ENCODE measurements around the gene AP1S3.

The AP1S3 gene

DNA sequence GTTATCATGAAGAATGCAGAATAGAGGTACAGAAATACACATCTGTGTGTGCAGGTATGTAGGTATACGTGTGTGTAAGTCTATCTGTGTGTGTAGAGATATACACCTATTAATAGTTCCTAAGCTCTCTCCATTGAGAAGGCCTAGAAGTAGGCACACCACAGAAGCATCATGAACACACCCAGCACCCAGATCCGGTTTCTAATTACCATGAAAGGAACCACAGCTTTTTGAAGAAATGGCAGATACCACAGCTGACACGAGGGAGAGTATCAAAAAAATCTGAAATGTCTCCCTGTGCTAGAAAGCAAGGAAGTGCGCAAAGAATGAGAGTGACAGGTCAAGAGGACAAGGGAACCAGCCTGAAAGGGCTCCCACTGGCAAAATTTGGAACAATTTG lies 27.7 kb upstream of the AP1S3 start:
- in situ Hi-C loops (cut with MboI; ENCODE audit: low pct_unique_long_range_greater_than_20kb, low sequenced_read_pairs, unreplicated experiment), result no loop called here
- DNase-seq (ENCODE audit: low spot score), result no peak
- TF ChIP-seq, protein P1, sequence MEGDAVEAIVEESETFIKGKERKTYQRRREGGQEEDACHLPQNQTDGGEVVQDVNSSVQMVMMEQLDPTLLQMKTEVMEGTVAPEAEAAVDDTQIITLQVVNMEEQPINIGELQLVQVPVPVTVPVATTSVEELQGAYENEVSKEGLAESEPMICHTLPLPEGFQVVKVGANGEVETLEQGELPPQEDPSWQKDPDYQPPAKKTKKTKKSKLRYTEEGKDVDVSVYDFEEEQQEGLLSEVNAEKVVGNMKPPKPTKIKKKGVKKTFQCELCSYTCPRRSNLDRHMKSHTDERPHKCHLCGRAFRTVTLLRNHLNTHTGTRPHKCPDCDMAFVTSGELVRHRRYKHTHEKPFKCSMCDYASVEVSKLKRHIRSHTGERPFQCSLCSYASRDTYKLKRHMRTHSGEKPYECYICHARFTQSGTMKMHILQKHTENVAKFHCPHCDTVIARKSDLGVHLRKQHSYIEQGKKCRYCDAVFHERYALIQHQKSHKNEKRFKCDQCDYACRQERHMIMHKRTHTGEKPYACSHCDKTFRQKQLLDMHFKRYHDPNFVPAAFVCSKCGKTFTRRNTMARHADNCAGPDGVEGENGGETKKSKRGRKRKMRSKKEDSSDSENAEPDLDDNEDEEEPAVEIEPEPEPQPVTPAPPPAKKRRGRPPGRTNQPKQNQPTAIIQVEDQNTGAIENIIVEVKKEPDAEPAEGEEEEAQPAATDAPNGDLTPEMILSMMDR (IDR thresholded peaks at IDR 0.05; ENCODE audit: extremely low read depth, insufficient read depth, missing control alignments), result no peak

- DNase-seq (ENCODE audit: low spot score), result no peak
- TF ChIP-seq, protein P1 (IDR thresholded peaks at IDR 0.05; ENCODE audit: extremely low read depth, insufficient read depth, missing control alignments), result no peak
- in situ Hi-C loops (cut with MboI; ENCODE audit: low pct_unique_long_range_greater_than_20kb, low sequenced_read_pairs, unreplicated experiment), result no loop called here
Observed at GRCh38 chr2:223863491-223863890, 26.1 kb upstream of the AP1S3 start.

DNA sequence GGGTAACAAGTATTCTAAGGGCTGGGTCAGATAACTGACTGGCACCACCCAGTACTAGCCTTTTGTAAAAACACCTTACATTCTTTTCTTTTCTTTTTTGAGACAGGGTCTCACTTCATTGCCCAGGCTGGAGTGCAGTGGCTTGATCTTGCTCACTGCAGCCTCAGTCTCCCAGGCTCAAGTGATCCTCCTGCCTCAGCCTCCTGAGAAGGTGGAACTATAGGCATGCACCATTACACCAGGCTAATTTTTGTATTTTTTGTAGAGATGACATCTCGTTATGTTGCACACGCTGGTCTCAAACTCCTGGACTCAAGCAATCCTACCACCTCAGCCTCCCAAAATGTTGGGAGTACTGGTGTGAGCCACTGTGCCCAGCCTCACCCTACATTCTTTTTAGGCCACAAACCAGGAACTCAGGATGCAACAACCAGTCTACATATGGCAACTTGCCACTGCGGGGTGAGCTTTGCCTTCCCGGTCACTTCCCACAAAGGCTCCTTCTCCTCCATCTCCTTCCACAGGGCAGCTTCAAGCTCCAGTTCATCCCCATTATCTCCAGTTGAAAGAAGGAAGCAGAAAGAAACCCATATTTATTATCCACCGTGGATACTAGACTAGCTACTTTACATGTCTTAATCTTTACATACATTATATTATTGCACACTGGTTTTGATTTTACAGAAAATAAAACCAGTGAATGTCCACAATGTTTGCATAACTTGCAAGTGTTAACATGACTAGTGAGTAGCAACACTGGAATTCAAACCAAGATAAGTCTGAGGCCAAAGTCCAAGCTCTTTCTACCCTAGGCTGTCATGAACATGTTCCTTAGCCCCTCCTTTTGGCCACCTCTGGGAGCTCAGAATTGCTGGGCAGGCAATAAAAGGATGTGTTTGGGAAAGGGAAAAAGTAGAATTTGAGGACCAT lies 23.7 kb upstream of the AP1S3 start:
- in situ Hi-C loops (cut with MboI; ENCODE audit: low pct_unique_long_range_greater_than_20kb, low sequenced_read_pairs, unreplicated experiment), result no loop called here
- TF ChIP-seq, protein P1 (IDR thresholded peaks at IDR 0.05; ENCODE audit: extremely low read depth, insufficient read depth, missing control alignments), result no peak
- no peak for DNase-seq (ENCODE audit: low spot score)

GRCh38 chr2:223859070-223859469 lies 21.7 kb upstream of the AP1S3 start:
- in situ Hi-C loops (cut with MboI; ENCODE audit: low pct_unique_long_range_greater_than_20kb, low sequenced_read_pairs, unreplicated experiment), result no loop called here
- TF ChIP-seq, protein P1 (IDR thresholded peaks at IDR 0.05; ENCODE audit: extremely low read depth, insufficient read depth, missing control alignments), result no peak

DNA sequence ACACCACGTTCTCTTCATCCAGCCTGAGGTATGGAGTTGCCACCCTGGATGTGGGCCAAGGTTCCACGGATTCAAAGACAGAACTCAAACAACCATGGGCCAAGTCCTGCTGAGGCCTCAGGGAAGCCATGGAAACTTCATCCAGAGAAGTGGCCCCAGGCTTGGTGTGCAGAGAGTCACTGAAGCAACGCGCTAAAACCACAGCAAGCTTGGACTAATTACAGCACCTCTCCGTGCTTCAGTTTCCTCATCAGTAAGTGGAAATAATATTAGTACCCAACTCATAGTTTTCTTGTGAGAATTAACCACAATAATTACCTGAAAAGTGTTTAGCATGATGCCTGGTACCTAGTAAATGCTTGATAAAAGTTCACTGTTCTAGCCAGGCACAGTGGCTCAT lies 19.2 kb upstream of the AP1S3 start:
- in situ Hi-C loops (cut with MboI; ENCODE audit: low pct_unique_long_range_greater_than_20kb, low sequenced_read_pairs, unreplicated experiment), result no loop called here
- TF ChIP-seq, protein P1 (IDR thresholded peaks at IDR 0.05; ENCODE audit: extremely low read depth, insufficient read depth, missing control alignments), result no peak
- no peak for DNase-seq (ENCODE audit: low spot score)

More at GRCh38 chr2:223859070-223859469, 21.7 kb upstream of the AP1S3 start:
- DNase-seq (ENCODE audit: low spot score), result no peak

DNA sequence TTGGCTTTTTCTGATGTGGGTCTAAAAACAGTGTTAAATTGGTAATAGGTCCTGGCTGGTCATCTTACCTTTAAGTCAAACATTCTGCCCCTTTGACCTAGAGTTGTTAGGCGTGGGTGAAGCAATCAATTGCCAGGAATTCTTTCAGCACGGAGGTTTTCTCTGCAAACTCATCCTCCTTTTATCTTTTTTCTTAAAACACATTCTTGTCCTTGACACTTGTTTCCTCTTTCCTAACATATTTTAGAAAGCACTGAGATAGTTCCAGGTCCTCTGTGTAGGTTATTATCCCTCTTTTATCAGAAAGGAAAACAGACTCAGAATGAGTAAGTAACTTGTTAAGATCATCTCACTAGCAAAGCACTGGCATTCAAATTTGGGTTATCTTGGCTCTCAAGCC lies 18.6 kb upstream of the AP1S3 start:
- TF ChIP-seq, protein P1 (IDR thresholded peaks at IDR 0.05; ENCODE audit: extremely low read depth, insufficient read depth, missing control alignments), result no peak
- no peak for DNase-seq (ENCODE audit: low spot score)
- in situ Hi-C loops (cut with MboI; ENCODE audit: low pct_unique_long_range_greater_than_20kb, low sequenced_read_pairs, unreplicated experiment), result no loop called here

Measured in GM13977 (cell line).